Astrocyte of the cerebellum (primary cell): ENCODE measurements around the gene EIF1.

ENCODE experiments used
- DNase-seq: peaks from one replicate; pipeline ENCODE4 v3.0.0-alpha.2; 2011; ENCODE audit warnings: low read depth
- H3K4me3 ChIP-seq: 2 replicates; pipeline ENCODE4 v1.5.1; 2011; ENCODE audit warnings: mild to moderate bottlenecking, low read depth, low read length, moderate library complexity
- in situ Hi-C: cut with HindIII; loops from 2 replicates; pipeline ENCODE4 v1.10.0; 2017; ENCODE audit warnings: low sequenced_read_pairs
- TF ChIP-seq, protein P1 (sequence below): IDR thresholded peaks from 2 replicates; pipeline ENCODE4 v1.5.1; 2012; ENCODE audit warnings: low read length, low read depth, moderate library complexity, mild to moderate bottlenecking; ENCODE audit errors: missing control alignments

The EIF1 gene

DNA sequence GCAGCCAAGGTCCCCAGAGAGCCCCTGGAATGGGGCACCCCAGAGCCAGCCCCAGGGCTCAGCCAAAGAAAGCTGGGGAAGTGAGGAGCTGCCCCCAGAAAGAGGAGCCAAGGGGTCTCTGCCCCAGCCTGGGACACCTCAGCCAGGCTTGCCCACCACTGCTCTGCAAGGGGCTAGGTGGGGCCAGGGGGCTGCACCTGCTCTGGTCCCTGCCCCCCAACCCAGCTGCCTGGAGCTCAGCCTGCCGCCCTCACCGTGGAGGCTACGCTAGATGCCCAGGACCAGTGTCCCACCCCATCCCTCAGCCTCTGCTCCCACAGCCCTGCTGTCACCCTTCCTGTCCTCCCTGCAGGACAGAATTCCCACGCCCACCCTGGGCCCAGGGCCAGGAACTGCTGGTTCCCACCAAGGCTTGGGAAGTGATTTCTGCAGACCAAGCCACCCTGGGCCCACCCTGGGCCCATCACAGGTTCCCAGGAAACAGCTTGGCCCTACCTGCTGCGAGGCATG lies 36.2 kb upstream of the EIF1 start:
- in situ Hi-C loops: loop anchor here (25.0 kb wide), 1 partner anchor 740 kb away; no protein-coding TSS in a partner anchor
- no peak overlapping the region for H3K4me3 ChIP-seq
- no peak for DNase-seq
- TF ChIP-seq, protein P1, sequence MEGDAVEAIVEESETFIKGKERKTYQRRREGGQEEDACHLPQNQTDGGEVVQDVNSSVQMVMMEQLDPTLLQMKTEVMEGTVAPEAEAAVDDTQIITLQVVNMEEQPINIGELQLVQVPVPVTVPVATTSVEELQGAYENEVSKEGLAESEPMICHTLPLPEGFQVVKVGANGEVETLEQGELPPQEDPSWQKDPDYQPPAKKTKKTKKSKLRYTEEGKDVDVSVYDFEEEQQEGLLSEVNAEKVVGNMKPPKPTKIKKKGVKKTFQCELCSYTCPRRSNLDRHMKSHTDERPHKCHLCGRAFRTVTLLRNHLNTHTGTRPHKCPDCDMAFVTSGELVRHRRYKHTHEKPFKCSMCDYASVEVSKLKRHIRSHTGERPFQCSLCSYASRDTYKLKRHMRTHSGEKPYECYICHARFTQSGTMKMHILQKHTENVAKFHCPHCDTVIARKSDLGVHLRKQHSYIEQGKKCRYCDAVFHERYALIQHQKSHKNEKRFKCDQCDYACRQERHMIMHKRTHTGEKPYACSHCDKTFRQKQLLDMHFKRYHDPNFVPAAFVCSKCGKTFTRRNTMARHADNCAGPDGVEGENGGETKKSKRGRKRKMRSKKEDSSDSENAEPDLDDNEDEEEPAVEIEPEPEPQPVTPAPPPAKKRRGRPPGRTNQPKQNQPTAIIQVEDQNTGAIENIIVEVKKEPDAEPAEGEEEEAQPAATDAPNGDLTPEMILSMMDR: no peak

DNA sequence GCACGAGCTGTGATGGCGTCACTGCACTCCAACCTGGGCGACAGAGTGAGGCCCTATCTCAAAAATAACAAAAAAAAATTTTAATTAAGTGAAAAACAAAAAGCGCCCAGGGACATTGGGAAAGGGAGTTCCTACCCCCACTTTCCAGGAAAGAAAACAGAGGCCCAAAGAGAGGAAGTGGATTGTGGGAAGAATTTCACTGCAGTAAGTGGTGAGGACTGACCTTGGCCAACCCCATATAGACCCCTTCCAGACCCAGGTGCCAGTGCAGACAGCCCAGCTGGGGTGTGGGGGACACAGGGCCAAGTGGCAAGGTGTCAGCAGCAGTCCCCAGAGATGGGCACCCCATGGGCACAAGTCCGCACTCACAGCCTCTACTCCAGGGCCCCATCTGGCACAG lies 35.3 kb upstream of the EIF1 start:
- in situ Hi-C loops: loop anchor here (25.0 kb wide), 1 partner anchor 741 kb away; no protein-coding TSS in a partner anchor
- no peak overlapping the region for H3K4me3 ChIP-seq
- TF ChIP-seq, protein P1: no peak
- DNase-seq: no peak

DNA sequence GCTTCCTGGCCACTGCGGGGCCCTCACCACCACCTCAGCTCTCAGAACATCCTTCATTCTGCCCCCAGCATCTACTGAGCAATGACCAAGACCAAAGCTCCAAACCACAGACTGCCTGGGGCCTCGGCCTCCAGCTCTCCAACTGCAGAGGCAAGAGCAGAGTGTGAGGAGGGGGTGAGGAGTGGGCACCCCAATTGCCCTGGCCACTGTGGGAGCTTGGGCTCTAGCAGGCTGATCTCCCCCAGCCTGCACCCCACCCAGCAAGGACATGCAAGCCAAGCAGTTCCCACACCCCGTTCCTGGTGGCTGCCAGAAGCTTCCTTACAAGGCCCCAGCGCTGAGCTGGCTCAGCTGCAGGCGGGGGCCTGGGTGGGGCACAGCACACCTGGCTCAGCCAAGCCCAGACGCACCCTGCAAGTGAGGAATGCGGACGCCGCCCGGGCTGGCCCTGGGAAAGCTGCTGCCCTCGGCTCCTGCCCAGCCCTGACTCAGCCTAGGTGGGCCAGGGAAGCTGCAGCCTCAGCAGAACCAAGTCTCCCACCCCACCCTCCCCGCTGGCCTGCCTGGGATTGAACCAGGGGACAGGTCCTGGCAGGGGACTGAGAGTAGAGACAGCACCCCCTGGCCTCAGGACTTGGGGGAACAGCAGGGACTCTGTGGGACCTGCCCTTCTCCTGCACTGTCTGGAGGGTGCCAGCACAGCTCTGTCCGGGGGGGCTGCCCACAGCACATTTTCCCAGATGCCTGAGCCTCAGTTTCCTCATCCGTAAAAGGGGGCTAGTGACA lies 34.6 kb upstream of the EIF1 start:
- H3K4me3 ChIP-seq: no peak overlapping the region
- in situ Hi-C loops: loop anchor here (25.0 kb wide), 1 partner anchor 742 kb away; no protein-coding TSS in a partner anchor
- TF ChIP-seq, protein P1: no peak
- no peak for DNase-seq

DNA sequence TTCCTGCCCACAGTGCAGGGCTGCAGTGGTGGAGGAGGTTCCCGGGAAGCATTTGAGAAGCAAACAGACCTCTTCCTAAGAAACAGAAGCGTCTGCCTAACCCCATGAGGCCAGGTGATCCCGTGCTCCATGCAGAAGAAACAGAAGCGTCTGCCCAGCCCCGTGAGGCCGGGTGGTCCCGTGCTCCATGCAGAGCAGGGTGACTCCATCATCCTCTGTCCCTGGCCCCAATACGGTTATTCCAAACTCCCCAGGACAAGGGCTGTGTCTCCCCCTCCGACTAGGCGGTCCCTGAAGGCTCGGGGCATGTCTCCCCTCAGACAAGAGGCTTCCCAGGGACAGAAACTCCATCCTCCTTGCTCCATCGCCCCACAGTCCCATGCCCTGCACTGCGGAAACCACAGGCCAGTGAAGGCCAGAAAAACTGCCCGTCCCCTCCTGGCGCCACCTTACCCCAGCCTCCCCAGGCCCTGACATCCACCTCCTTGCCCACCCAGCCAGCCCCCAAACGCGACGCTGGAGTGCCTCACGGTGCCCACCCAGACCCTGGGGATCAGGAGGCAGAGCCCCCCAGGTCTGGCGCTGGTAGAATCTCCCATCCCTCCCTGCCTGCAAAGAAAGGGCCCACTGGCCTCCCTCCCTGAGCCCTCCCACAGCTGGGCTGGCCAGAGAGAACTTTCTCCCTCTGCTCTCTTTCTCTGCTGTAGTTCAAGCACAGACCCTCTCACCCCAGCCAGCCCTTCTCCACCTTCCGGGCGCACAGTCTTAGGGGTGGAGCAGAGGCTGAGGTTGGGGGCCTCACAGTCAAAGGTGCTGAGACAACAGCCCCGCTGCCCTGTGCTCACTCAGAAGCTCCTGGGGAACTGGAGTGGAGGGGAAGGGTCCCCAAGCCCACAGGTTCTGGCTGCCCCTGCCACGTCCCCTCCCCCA lies 33.7 kb upstream of the EIF1 start:
- in situ Hi-C loops: loop anchor here (25.0 kb wide), 1 partner anchor 743 kb away; no protein-coding TSS in a partner anchor
- TF ChIP-seq, protein P1: no peak
- H3K4me3 ChIP-seq: no peak overlapping the region
- no peak for DNase-seq

DNA sequence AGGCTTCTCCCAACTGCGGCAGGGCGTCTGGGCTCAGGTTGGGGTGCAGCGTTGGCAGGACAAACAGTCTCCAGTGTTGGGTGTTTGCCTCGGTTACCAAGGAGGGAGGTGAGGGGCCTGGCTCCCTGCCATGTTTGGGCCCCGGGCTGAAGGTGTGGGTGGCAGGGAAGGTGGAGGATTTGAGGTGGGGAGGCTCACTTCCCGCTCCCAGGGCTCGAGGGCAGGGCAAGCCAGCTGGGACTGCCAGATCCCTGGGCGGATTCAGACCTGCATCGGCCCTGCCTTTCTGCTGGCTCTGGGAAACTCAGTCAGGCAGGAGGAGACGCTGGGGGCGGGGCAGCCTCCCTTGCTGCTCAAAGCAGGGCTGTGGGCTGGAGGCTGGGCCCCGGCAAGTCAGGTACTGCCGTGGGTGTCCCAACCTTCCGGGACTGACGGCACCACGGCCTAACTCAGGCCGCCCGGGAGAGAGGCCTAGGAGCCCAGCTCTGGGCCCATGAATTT lies 33.0 kb upstream of the EIF1 start:
- no peak for DNase-seq
- TF ChIP-seq, protein P1: no peak
- no peak overlapping the region for H3K4me3 ChIP-seq
- in situ Hi-C loops: loop anchor here (25.0 kb wide), 1 partner anchor 743 kb away; no protein-coding TSS in a partner anchor
